SK-N-MC (cell line): ENCODE measurements around the gene PLSCR3.

Experiments
- DNase-seq: peaks from one replicate; pipeline ENCODE4 v3.0.0-alpha.2; 2011; ENCODE audit warnings: low read depth, low spot score
- H3K27ac ChIP-seq: fragments of 200-600 bp; sonication (generic); 2 replicates; pipeline ENCODE4 v1.5.1; 2016; ENCODE audit warnings: mixed run types
- H3K36me3 ChIP-seq: fragments of 200-600 bp; sonication (generic); 2 replicates; pipeline ENCODE4 v1.6.1; 2017; ENCODE audit warnings: antibody characterized with exemption, low read length, mixed read lengths; ENCODE audit not compliant: insufficient read depth
- H3K4me3 ChIP-seq: fragments of 200-600 bp; sonication (generic); 2 replicates; pipeline ENCODE4 v1.5.1; 2016
- H3K9ac ChIP-seq: fragments of 200-600 bp; sonication (generic); 2 replicates; pipeline ENCODE4 v1.8.0; 2017; ENCODE audit warnings: mixed run types, mixed read lengths; ENCODE audit not compliant: insufficient read length
- H3K9me3 ChIP-seq: fragments of 200-600 bp; sonication (generic); 2 replicates; pipeline ENCODE4 v1.6.1; 2017; ENCODE audit warnings: low read depth, mild to moderate bottlenecking, antibody characterized with exemption, low read length, moderate library complexity, mixed read lengths
- EZH2 ChIP-seq: fragments of 200-600 bp; sonication (generic); IDR thresholded peaks from one replicate; pipeline ENCODE4 v1.6.1; 2017; ENCODE audit warnings: antibody characterized with exemption
- FOXP2 ChIP-seq: optimal IDR thresholded peaks from 2 replicates; pipeline ENCODE3; 2011; ENCODE audit warnings: mild to moderate bottlenecking, moderate library complexity; ENCODE audit not compliant: insufficient read depth; ENCODE audit errors: extremely low read length, control extremely low read depth
- POLR2AphosphoS5 ChIP-seq: IDR thresholded peaks from 2 replicates; pipeline ENCODE4 v1.6.1; 2012; ENCODE audit warnings: mild to moderate bottlenecking, low read depth, low read length, borderline replicate concordance

PLSCR3 gene

GRCh38 chr17:7355053-7355452 lies 39.3 kb downstream of the PLSCR3 start, which contains the start of gene TMEM95:
TSS of gene TMEM95 (plus strand) at chr17:7355156. CDS start at chr17:7355205, 49 bp downstream.
- no peak for DNase-seq
- Histone ChIP-seq H3K9me3 (no peaks in the 10 kb centered on the region), H3K9ac (no peak within 1 kb of the TSS), H3K27ac (no peak within 1 kb of the TSS), H3K4me3 (no peak within 1 kb of the TSS), H3K36me3 (no peaks in the 10 kb centered on the region)
- TF ChIP-seq FOXP2 (no peak), EZH2 (no peak), POLR2AphosphoS5 (no peak)

GRCh38 chr17:7354262-7354843 lies 40.0 kb downstream of the PLSCR3 start:
- Histone ChIP-seq H3K36me3 (no peaks in the 10 kb centered on the region), H3K9ac (no peak overlapping the region), H3K27ac (no peak overlapping the region), H3K9me3 (no peaks in the 10 kb centered on the region), H3K4me3 (no peak overlapping the region)
- TF ChIP-seq EZH2 (no peak), FOXP2 (no peak), POLR2AphosphoS5 (no peak)
- no peak for DNase-seq

GRCh38 chr17:7352910-7353635 lies 41.3 kb downstream of the PLSCR3 start:
- no peak overlapping the region for H3K9ac ChIP-seq
- H3K4me3 ChIP-seq = no peak overlapping the region
- DNase-seq = no peak
- no peak for TF ChIP-seq FOXP2
- TF ChIP-seq EZH2 = no peak
- no peak for TF ChIP-seq POLR2AphosphoS5
- no peaks in the 10 kb centered on the region for H3K36me3 ChIP-seq
- H3K27ac ChIP-seq = no peak overlapping the region
- no peaks in the 10 kb centered on the region for H3K9me3 ChIP-seq

- DNase-seq = no peak
- Histone ChIP-seq H3K9me3 (no peaks in the 10 kb centered on the region), H3K27ac (no peak overlapping the region), H3K36me3 (no peaks in the 10 kb centered on the region), H3K4me3 (peak overlapping the region; percentile 95), H3K9ac (no peak overlapping the region)
- no peak for TF ChIP-seq FOXP2
- no peak for TF ChIP-seq EZH2
- TF ChIP-seq POLR2AphosphoS5 = no peak
Observed at GRCh38 chr17:7352503-7352889, 41.8 kb downstream of the PLSCR3 start.

- H3K27ac ChIP-seq = peak within 1 kb of the TSS; percentile 67; the same call in 1 of the 2 replicates
- DNase-seq = no peak
- peak within 1 kb of the TSS; percentile 95 for H3K4me3 ChIP-seq
- no peaks in the 10 kb centered on the region for H3K36me3 ChIP-seq
- no peaks in the 10 kb centered on the region for H3K9me3 ChIP-seq
- TF ChIP-seq EZH2 (no peak), FOXP2 (no peak), POLR2AphosphoS5 (no peak)
- H3K9ac ChIP-seq = peak within 1 kb of the TSS; percentile 81
Observed at GRCh38 chr17:7351665-7352502, 42.4 kb downstream of the PLSCR3 start, which contains the start of gene KCTD11. TSS of gene KCTD11 (plus strand) at chr17:7352162.

GRCh38 chr17:7348478-7349242 lies 45.7 kb downstream of the PLSCR3 start:
- no peak overlapping the region for H3K4me3 ChIP-seq
- H3K9ac ChIP-seq = no peak overlapping the region
- TF ChIP-seq POLR2AphosphoS5 (no peak), EZH2 (no peak), FOXP2 (no peak)
- no peaks in the 10 kb centered on the region for H3K36me3 ChIP-seq
- no peak for DNase-seq
- no peaks in the 10 kb centered on the region for H3K9me3 ChIP-seq
- no peak overlapping the region for H3K27ac ChIP-seq

GRCh38 chr17:7347630-7348477 lies 46.5 kb downstream of the PLSCR3 start:
- DNase-seq = no peak
- TF ChIP-seq EZH2 (no peak), POLR2AphosphoS5 (no peak), FOXP2 (no peak)
- no peaks in the 10 kb centered on the region for H3K9me3 ChIP-seq
- H3K9ac ChIP-seq = no peak overlapping the region
- H3K27ac ChIP-seq = no peak overlapping the region
- H3K36me3 ChIP-seq = no peaks in the 10 kb centered on the region
- H3K4me3 ChIP-seq = no peak overlapping the region
